Measurements from ENCODE around the gene CRTC2. TPM values are rescaled to one million over a fixed set of nuclear protein-coding genes. Genes with fewer than 3 reads are reported as not detected.
"Not testable (repeated sequence)": the region's sequence is repeated elsewhere in the genome, so short reads cannot be mapped to it uniquely, and the experiment has no call there.

CRTC2 gene
- total and polyA plus RNA-seq, 5 donors: 23.4 to 32.8 (median 26.9) TPM

- ATAC-seq (peak; percentile 90 to 92), DNase-seq (peak; percentile 92 to 96 (median 94))
- peaks cover 3% of the 10 kb centered on the region for H3K4me1 ChIP-seq (ENCODE audit: control insufficient read depth, insufficient read depth, low read length)
- no peaks in the 10 kb centered on the region for H3K9me3 ChIP-seq (ENCODE audit: control insufficient read depth, low read length)
- intact Hi-C loops (cut with DNase I): loop anchor here (2.0 to 10.0 kb wide), 5 partner anchors 189 to 311 kb away; partner anchors contain the start of genes NPR1 (in 4 of the 4) and ILF2 (in 2 of the 4)
- peak within 1 kb of the TSS; percentile 60 for H3K4me3 ChIP-seq (ENCODE audit: low read length)
- WGBS: 2% methylated on average over 32 of the region's 32 CpGs
- H3K27me3 ChIP-seq (ENCODE audit: control insufficient read depth, insufficient read depth): no peaks in the 10 kb centered on the region
- H3K27ac ChIP-seq (ENCODE audit: low read length): peak within 1 kb of the TSS; percentile 98
Observed at GRCh38 chr1:153985941-153986761, 27.7 kb upstream of the CRTC2 start, which contains the start of gene RAB13. Gene RAB13, minus strand, starts transcription at chr1:153986339. Its CDS starts 103 bp downstream, at chr1:153986236.

- peak; percentile 17 to 31 for ATAC-seq
- intact Hi-C loops (cut with DNase I): loop anchor here (5.0 to 10.0 kb wide), 4 partner anchors 188 to 311 kb away; partner anchors contain the start of genes NPR1 (in 4 of the 4) and ILF2 (in 2 of the 4)
Observed at GRCh38 chr1:153985341-153985912, 27.0 kb upstream of the CRTC2 start.

GRCh38 chr1:153984123-153984894 lies 25.9 kb upstream of the CRTC2 start:
- Histone ChIP-seq H3K27ac (ENCODE audit: low read length) (peak overlapping the region; percentile 9), H3K9me3 (ENCODE audit: control insufficient read depth, low read length) (no peaks in the 10 kb centered on the region), H3K4me3 (ENCODE audit: low read length) (no peak overlapping the region), H3K27me3 (ENCODE audit: control insufficient read depth, insufficient read depth) (no peaks in the 10 kb centered on the region), H3K4me1 (ENCODE audit: control insufficient read depth, insufficient read depth, low read length) (peaks cover 3% of the 10 kb centered on the region)
- ATAC-seq (no peak), DNase-seq (no peak)
- WGBS: 49% methylated on average over 6 of the region's 6 CpGs
- intact Hi-C loops (cut with DNase I): loop anchor here in 3 of 4 donors (10.0 kb wide), 2 partner anchors 190 to 310 kb away; partner anchors contain the start of genes ILF2 (in 2 of the 3) and NPR1 (in 2 of the 3)

More at GRCh38 chr1:153985341-153985912, 27.0 kb upstream of the CRTC2 start:
- H3K4me1 ChIP-seq (ENCODE audit: control insufficient read depth, insufficient read depth, low read length): peaks cover 3% of the 10 kb centered on the region
- no peaks in the 10 kb centered on the region for H3K27me3 ChIP-seq (ENCODE audit: control insufficient read depth, insufficient read depth)
- peak overlapping the region; percentile 65 for H3K27ac ChIP-seq (ENCODE audit: low read length)
- peak in 2 of 3 donors; percentile 68 to 72 for DNase-seq
- 10% methylated on average over 7 of the region's 7 CpGs for WGBS
- H3K9me3 ChIP-seq (ENCODE audit: control insufficient read depth, low read length): no peaks in the 10 kb centered on the region
- peak overlapping the region; percentile 60 for H3K4me3 ChIP-seq (ENCODE audit: low read length)

GRCh38 chr1:153981735-153982134 lies 23.3 kb upstream of the CRTC2 start:
- 78% methylated on average over 2 of the region's 2 CpGs for WGBS
- H3K27me3 ChIP-seq (ENCODE audit: control insufficient read depth, insufficient read depth); H3K9me3 ChIP-seq (ENCODE audit: control insufficient read depth, low read length); H3K27ac ChIP-seq (ENCODE audit: low read length); ATAC-seq; DNase-seq; H3K4me3 ChIP-seq (ENCODE audit: low read length); H3K4me1 ChIP-seq (ENCODE audit: control insufficient read depth, insufficient read depth, low read length): not testable (repeated sequence)
- intact Hi-C loops (cut with DNase I): loop anchor here in 3 of 4 donors (10.0 kb wide), 2 partner anchors 187 to 307 kb away; partner anchors contain the start of genes ILF2 (in 2 of the 3) and NPR1 (in 2 of the 3)

GRCh38 chr1:153979091-153979490 lies 20.7 kb upstream of the CRTC2 start:
- H3K4me3 ChIP-seq (ENCODE audit: low read length); H3K9me3 ChIP-seq (ENCODE audit: control insufficient read depth, low read length); DNase-seq; H3K27me3 ChIP-seq (ENCODE audit: control insufficient read depth, insufficient read depth); H3K4me1 ChIP-seq (ENCODE audit: control insufficient read depth, insufficient read depth, low read length); intact Hi-C loops (cut with DNase I); ATAC-seq; H3K27ac ChIP-seq (ENCODE audit: low read length): not testable (repeated sequence)
- 92% methylated on average over 12 of the region's 12 CpGs for WGBS

GRCh38 chr1:153978274-153978909 lies 20.0 kb upstream of the CRTC2 start:
- Histone ChIP-seq H3K27ac (ENCODE audit: low read length) (no peak overlapping the region), H3K9me3 (ENCODE audit: control insufficient read depth, low read length) (no peaks in the 10 kb centered on the region), H3K27me3 (ENCODE audit: control insufficient read depth, insufficient read depth) (no peaks in the 10 kb centered on the region), H3K4me1 (ENCODE audit: control insufficient read depth, insufficient read depth, low read length) (no peaks in the 10 kb centered on the region), H3K4me3 (ENCODE audit: low read length) (peak overlapping the region; percentile 93)
- ATAC-seq (no peak), DNase-seq (no peak)
- WGBS: 70% methylated on average over 9 of the region's 9 CpGs
- intact Hi-C loops (cut with DNase I): no loop called here

- no peaks in the 10 kb centered on the region for H3K4me1 ChIP-seq (ENCODE audit: control insufficient read depth, insufficient read depth, low read length)
- peak within 1 kb of the TSS; percentile 92 for H3K27ac ChIP-seq (ENCODE audit: low read length)
- intact Hi-C loops (cut with DNase I): no loop called here
- H3K27me3 ChIP-seq (ENCODE audit: control insufficient read depth, insufficient read depth): no peaks in the 10 kb centered on the region
- WGBS: under 1% methylated on average over 75 of the region's 75 CpGs
- peak within 1 kb of the TSS; percentile 93 for H3K4me3 ChIP-seq (ENCODE audit: low read length)
- no peaks in the 10 kb centered on the region for H3K9me3 ChIP-seq (ENCODE audit: control insufficient read depth, low read length)
- DNase-seq (peak; percentile 89 to 96 (median 93)), ATAC-seq (peak; percentile 94 to 96)
Observed at GRCh38 chr1:153977250-153978240, 19.1 kb upstream of the CRTC2 start, which contains the start of gene JTB. Gene JTB, minus strand, starts transcription at chr1:153977674. Its CDS starts 422 bp downstream, at chr1:153977252.

GRCh38 chr1:153976819-153977249 lies 18.4 kb upstream of the CRTC2 start:
- DNase-seq: no peak
- no peaks in the 10 kb centered on the region for H3K27me3 ChIP-seq (ENCODE audit: control insufficient read depth, insufficient read depth)
- H3K27ac ChIP-seq (ENCODE audit: low read length): peak overlapping the region; percentile 91
- H3K4me1 ChIP-seq (ENCODE audit: control insufficient read depth, insufficient read depth, low read length): no peaks in the 10 kb centered on the region
- no peaks in the 10 kb centered on the region for H3K9me3 ChIP-seq (ENCODE audit: control insufficient read depth, low read length)
- no peak for ATAC-seq
- intact Hi-C loops (cut with DNase I): no loop called here
- H3K4me3 ChIP-seq (ENCODE audit: low read length): peak overlapping the region; percentile 93
- WGBS: under 1% methylated on average over 16 of the region's 16 CpGs

GRCh38 chr1:153973525-153973924 lies 15.1 kb upstream of the CRTC2 start:
- intact Hi-C loops (cut with DNase I): no loop called here
- WGBS: 75% methylated on average over 7 of the region's 7 CpGs
- no peak overlapping the region for H3K27ac ChIP-seq (ENCODE audit: low read length)
- DNase-seq (no peak), ATAC-seq (no peak)
- H3K4me3 ChIP-seq (ENCODE audit: low read length): no peak overlapping the region
- H3K4me1 ChIP-seq (ENCODE audit: control insufficient read depth, insufficient read depth, low read length): peaks cover under 1% of the 10 kb centered on the region
- H3K27me3 ChIP-seq (ENCODE audit: control insufficient read depth, insufficient read depth): no peaks in the 10 kb centered on the region
- H3K9me3 ChIP-seq (ENCODE audit: control insufficient read depth, low read length): no peaks in the 10 kb centered on the region
